ENCODE results near the gene ARID1B. TPM values are rescaled to one million over a fixed set of nuclear protein-coding genes. Genes with fewer than 3 reads are reported as not detected.

ARID1B gene
- total and polyA plus RNA-seq, 2 of the 13 experiments (the other 11 are each of a cell fraction or from before 2014, with no cell fraction given) = 20.1 to 32.6 TPM

DNA sequence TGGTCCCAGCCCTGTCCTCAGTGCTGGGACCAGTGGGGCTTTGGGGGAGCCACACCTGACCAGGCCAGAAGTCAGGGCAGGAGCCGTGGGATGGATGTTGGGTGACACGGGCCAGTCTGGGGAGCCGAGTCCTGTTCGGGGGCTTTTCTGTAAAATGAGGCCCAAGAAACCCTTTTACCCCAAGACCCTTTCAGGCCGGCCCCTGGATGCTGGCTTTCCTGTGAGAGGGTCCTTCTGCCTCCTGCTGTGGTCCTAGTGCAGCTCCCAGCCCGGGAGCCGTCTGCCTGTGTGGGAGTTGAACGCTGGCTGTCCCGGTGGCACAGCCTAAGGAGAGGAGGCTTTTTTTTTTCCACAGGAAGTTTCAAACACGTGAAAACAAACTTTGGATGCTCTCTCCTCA lies 422.9 kb downstream of the ARID1B start (continued):
- TF ChIP-seq, protein P1, sequence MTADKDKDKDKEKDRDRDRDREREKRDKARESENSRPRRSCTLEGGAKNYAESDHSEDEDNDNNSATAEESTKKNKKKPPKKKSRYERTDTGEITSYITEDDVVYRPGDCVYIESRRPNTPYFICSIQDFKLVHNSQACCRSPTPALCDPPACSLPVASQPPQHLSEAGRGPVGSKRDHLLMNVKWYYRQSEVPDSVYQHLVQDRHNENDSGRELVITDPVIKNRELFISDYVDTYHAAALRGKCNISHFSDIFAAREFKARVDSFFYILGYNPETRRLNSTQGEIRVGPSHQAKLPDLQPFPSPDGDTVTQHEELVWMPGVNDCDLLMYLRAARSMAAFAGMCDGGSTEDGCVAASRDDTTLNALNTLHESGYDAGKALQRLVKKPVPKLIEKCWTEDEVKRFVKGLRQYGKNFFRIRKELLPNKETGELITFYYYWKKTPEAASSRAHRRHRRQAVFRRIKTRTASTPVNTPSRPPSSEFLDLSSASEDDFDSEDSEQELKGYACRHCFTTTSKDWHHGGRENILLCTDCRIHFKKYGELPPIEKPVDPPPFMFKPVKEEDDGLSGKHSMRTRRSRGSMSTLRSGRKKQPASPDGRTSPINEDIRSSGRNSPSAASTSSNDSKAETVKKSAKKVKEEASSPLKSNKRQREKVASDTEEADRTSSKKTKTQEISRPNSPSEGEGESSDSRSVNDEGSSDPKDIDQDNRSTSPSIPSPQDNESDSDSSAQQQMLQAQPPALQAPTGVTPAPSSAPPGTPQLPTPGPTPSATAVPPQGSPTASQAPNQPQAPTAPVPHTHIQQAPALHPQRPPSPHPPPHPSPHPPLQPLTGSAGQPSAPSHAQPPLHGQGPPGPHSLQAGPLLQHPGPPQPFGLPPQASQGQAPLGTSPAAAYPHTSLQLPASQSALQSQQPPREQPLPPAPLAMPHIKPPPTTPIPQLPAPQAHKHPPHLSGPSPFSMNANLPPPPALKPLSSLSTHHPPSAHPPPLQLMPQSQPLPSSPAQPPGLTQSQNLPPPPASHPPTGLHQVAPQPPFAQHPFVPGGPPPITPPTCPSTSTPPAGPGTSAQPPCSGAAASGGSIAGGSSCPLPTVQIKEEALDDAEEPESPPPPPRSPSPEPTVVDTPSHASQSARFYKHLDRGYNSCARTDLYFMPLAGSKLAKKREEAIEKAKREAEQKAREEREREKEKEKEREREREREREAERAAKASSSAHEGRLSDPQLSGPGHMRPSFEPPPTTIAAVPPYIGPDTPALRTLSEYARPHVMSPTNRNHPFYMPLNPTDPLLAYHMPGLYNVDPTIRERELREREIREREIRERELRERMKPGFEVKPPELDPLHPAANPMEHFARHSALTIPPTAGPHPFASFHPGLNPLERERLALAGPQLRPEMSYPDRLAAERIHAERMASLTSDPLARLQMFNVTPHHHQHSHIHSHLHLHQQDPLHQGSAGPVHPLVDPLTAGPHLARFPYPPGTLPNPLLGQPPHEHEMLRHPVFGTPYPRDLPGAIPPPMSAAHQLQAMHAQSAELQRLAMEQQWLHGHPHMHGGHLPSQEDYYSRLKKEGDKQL (CRISPR knock-in tag; IDR thresholded peaks at IDR 0.05; ENCODE audit: low read depth) = no peak
- TF ChIP-seq CCAR2 (optimal IDR thresholded peaks at IDR 0.05; ENCODE audit: low read depth, low read length) (no peak), BRD4 (CRISPR knock-in tag; IDR thresholded peaks at IDR 0.05) (no peak), ZNF792 (CRISPR knock-in tag; IDR thresholded peaks at IDR 0.05) (no peak), RBM22 (optimal IDR thresholded peaks at IDR 0.05; ENCODE audit: low read length) (no peak), ZNF850 (CRISPR knock-in tag; conservative IDR thresholded peaks at IDR 0.05) (no peak), ZNF816 (CRISPR knock-in tag; IDR thresholded peaks at IDR 0.05; ENCODE audit: borderline replicate concordance) (no peak)
- TF ChIP-seq, protein P2, sequence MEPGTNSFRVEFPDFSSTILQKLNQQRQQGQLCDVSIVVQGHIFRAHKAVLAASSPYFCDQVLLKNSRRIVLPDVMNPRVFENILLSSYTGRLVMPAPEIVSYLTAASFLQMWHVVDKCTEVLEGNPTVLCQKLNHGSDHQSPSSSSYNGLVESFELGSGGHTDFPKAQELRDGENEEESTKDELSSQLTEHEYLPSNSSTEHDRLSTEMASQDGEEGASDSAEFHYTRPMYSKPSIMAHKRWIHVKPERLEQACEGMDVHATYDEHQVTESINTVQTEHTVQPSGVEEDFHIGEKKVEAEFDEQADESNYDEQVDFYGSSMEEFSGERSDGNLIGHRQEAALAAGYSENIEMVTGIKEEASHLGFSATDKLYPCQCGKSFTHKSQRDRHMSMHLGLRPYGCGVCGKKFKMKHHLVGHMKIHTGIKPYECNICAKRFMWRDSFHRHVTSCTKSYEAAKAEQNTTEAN (CRISPR knock-in tag; conservative IDR thresholded peaks at IDR 0.05) = no peak
